Measurements from ENCODE around the gene XPO6.
A peak's percentile ranks its signal among the peaks of the same experiment; 100 is the strongest.

Gene XPO6, protein sequence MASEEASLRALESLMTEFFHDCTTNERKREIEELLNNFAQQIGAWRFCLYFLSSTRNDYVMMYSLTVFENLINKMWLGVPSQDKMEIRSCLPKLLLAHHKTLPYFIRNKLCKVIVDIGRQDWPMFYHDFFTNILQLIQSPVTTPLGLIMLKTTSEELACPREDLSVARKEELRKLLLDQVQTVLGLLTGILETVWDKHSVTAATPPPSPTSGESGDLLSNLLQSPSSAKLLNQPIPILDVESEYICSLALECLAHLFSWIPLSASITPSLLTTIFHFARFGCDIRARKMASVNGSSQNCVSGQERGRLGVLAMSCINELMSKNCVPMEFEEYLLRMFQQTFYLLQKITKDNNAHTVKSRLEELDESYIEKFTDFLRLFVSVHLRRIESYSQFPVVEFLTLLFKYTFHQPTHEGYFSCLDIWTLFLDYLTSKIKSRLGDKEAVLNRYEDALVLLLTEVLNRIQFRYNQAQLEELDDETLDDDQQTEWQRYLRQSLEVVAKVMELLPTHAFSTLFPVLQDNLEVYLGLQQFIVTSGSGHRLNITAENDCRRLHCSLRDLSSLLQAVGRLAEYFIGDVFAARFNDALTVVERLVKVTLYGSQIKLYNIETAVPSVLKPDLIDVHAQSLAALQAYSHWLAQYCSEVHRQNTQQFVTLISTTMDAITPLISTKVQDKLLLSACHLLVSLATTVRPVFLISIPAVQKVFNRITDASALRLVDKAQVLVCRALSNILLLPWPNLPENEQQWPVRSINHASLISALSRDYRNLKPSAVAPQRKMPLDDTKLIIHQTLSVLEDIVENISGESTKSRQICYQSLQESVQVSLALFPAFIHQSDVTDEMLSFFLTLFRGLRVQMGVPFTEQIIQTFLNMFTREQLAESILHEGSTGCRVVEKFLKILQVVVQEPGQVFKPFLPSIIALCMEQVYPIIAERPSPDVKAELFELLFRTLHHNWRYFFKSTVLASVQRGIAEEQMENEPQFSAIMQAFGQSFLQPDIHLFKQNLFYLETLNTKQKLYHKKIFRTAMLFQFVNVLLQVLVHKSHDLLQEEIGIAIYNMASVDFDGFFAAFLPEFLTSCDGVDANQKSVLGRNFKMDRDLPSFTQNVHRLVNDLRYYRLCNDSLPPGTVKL

DNA sequence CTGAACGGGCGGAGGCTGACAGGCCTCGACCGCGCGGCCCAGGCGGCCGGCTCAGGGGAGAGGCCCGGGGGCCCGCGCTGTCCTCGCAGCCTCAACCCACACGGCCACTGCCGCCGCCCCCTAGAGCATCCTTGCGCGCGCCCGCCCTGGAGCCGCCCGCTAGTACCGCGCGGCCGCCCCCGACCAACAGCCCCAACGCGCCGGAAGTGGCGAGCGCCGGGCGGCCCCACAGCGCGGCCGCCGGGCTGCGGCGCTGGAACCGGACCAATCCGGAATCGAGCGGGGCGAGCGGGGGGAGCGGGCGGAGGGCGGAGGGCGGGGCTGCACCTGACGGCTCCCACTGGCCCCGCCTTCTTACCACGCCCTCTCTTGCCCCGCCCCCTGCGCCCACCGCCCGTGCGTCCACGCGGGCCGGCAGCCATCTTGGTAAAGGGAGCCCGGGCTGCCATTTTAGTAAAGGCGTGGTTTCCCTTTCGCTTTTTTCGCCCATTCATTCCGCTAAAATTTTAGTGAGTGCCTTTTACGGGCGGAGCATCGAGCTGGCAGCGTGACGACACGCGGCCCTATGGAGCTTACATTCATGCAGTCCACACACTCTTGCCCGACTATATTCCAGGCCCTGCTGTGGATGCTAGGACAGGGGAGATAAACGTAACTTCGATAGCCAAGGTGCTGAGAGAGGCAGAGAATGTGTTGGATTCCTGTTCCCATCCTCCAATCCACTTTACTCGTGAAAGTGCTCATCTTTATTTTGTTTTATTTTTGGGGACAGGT, at the start of gene XPO6:
Gene XPO6 (minus strand): TSS at position 208 of the 774 bp plus-strand sequence. CDS start 597 bp downstream, outside the sequence.
- Histone ChIP-seq H3K9me3 (no peaks in the 10 kb centered on the region), H3K27me3 (no peaks in the 10 kb centered on the region), H3K4me3 (peak within 1 kb of the TSS; percentile 82), H3K27ac (peak within 1 kb of the TSS; percentile 86), H3K9ac (peak within 1 kb of the TSS; percentile 84), H3K36me3 (peaks cover 32% of the 10 kb centered on the region), H3K4me2 (peak within 1 kb of the TSS; percentile 90), H4K20me1 (peaks cover 42% of the 10 kb centered on the region), H3K4me1 (peaks cover 33% of the 10 kb centered on the region)
- TF ChIP-seq Cebpa-rat (IDR thresholded peaks at IDR 0.05) = no peak

GRCh38 chr16:28260193-28260592, 48.4 kb upstream of the XPO6 start:
- Histone ChIP-seq H3K36me3 (no peaks in the 10 kb centered on the region), H4K20me1 (no peaks in the 10 kb centered on the region), H3K9me3 (no peaks in the 10 kb centered on the region), H3K27me3 (no peaks in the 10 kb centered on the region), H3K4me3 (no peak overlapping the region), H3K4me2 (peak overlapping the region; percentile 69), H3K4me1 (peaks cover 58% of the 10 kb centered on the region), H3K27ac (no peak overlapping the region), H3K9ac (no peak overlapping the region)
- no peak for TF ChIP-seq Cebpa-rat (IDR thresholded peaks at IDR 0.05)

GRCh38 chr16:28259781-28260150, 48.0 kb upstream of the XPO6 start:
- Histone ChIP-seq H3K4me1 (peaks cover 57% of the 10 kb centered on the region), H4K20me1 (no peaks in the 10 kb centered on the region), H3K27ac (no peak overlapping the region), H3K9me3 (no peaks in the 10 kb centered on the region), H3K4me3 (no peak overlapping the region), H3K36me3 (no peaks in the 10 kb centered on the region), H3K4me2 (peak overlapping the region; percentile 69), H3K27me3 (no peaks in the 10 kb centered on the region), H3K9ac (no peak overlapping the region)
- TF ChIP-seq Cebpa-rat (IDR thresholded peaks at IDR 0.05) = no peak

DNA sequence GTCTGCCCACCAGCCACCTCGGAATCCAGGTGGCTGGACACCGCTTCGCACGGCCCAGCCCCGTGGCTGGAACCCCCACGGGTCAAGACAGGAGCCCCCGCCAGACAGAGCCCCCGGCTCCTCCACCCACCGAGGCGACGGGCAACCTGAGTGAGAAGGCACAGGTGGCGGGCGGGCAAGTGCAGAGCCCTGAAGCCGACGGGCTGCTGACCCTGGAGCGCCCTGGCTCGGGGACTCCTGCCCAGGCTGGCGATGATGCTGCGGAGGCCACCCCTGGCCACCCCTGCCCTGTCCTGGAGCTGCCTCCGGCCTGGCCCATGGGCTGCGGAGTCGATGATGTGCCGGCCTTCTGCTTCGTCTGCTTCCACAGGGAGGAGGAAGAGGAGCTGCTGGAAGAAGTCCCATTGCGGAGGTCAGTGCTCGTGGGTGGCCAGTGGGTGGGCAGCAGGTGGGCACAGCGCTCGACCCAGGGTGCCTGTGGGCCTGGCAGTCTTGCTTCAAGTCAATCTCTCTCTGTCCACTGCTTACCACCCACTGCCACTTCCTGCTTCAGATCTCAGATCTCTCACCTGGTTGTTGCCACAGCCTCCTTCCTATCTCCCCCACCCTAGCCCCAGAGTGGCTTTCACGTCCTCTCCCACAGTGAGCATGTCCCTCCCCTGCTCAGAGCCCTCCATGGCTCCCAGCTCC, 47.5 kb upstream of the XPO6 start:
- Histone ChIP-seq H3K27me3 (no peaks in the 10 kb centered on the region), H3K9ac (peak overlapping the region; percentile 34), H3K4me1 (peaks cover 54% of the 10 kb centered on the region), H3K36me3 (no peaks in the 10 kb centered on the region), H3K4me2 (peak overlapping the region; percentile 69), H3K9me3 (no peaks in the 10 kb centered on the region), H3K27ac (peak overlapping the region; percentile 44; the same call in 1 of the 2 replicates), H3K4me3 (no peak overlapping the region), H4K20me1 (no peaks in the 10 kb centered on the region)
- TF ChIP-seq Cebpa-rat (IDR thresholded peaks at IDR 0.05) = no peak

DNA sequence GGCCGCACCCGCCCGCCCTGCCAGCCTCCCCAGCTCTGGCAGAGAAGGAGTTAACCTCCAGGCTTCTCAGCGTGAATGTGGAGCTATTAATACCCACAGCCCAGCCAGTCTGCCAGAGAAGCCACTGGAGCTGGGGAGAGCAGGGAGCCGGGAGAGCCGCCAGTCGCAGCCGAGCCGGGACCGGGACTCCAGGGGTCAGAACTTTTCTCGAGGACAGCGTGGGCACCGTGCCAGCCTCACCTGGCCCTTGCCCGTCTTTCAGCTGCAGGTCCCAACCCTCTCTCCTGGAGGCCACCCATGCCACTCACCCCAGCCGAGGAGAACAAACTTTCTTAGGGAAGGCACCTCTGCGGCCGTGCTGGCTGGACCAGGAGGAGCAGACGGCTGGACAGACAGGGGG, 46.8 kb upstream of the XPO6 start:
- no peaks in the 10 kb centered on the region for H3K9me3 ChIP-seq
- peak overlapping the region; percentile 34 for H3K9ac ChIP-seq
- H4K20me1 ChIP-seq = no peaks in the 10 kb centered on the region
- no peak for TF ChIP-seq Cebpa-rat (IDR thresholded peaks at IDR 0.05)
- no peaks in the 10 kb centered on the region for H3K27me3 ChIP-seq
- H3K36me3 ChIP-seq = no peaks in the 10 kb centered on the region
- H3K4me3 ChIP-seq = no peak overlapping the region
- H3K4me2 ChIP-seq = peak overlapping the region; percentile 69
- peak overlapping the region; percentile 44; the same call in 1 of the 2 replicates for H3K27ac ChIP-seq
- peaks cover 49% of the 10 kb centered on the region for H3K4me1 ChIP-seq

- peaks cover 4% of the 10 kb centered on the region; the same call in 1 of the 2 replicates for H3K9me3 ChIP-seq
- no peak overlapping the region for H3K27ac ChIP-seq
- peaks cover 36% of the 10 kb centered on the region for H3K4me1 ChIP-seq
- no peaks in the 10 kb centered on the region for H3K27me3 ChIP-seq
- H3K4me3 ChIP-seq = no peak overlapping the region
- H4K20me1 ChIP-seq = no peaks in the 10 kb centered on the region
- no peaks in the 10 kb centered on the region for H3K36me3 ChIP-seq
- no peak for TF ChIP-seq Cebpa-rat (IDR thresholded peaks at IDR 0.05)
- H3K9ac ChIP-seq = no peak overlapping the region
- no peak overlapping the region for H3K4me2 ChIP-seq
Measured at GRCh38 chr16:28257256-28257655, 45.5 kb upstream of the XPO6 start.

GRCh38 chr16:28255838-28256237, 44.1 kb upstream of the XPO6 start:
- no peaks in the 10 kb centered on the region for H3K36me3 ChIP-seq
- TF ChIP-seq Cebpa-rat (IDR thresholded peaks at IDR 0.05) = no peak
- H4K20me1 ChIP-seq = no peaks in the 10 kb centered on the region
- peaks cover 26% of the 10 kb centered on the region for H3K4me1 ChIP-seq
- no peak overlapping the region for H3K27ac ChIP-seq
- peaks cover 4% of the 10 kb centered on the region; the same call in 1 of the 2 replicates for H3K9me3 ChIP-seq
- no peaks in the 10 kb centered on the region for H3K27me3 ChIP-seq
- H3K4me3 ChIP-seq = no peak overlapping the region
- H3K9ac ChIP-seq = no peak overlapping the region
- no peak overlapping the region for H3K4me2 ChIP-seq

DNA sequence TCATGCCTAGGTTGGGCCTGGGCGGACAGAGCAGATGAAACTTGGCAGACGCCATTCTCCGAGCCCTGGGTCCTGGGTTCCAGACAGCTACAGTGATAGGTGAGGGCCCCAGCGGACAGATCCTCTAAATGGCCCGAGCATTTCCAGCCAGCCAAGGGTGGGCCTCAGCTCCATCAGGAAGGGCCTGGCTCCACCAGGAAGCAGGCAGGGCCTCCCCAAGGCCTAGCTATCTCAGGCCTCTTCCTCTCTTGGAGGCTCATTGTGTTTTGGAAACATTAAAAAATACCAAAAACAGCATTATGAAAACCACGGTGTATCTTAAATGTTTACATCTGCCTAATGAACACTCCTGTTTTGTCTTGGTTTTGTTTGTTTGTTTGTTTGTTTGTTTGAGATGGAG, 42.4 kb upstream of the XPO6 start:
- Histone ChIP-seq H3K36me3 (no peaks in the 10 kb centered on the region), H3K9me3 (peaks cover 4% of the 10 kb centered on the region; the same call in 1 of the 2 replicates), H3K9ac (no peak overlapping the region), H3K4me2 (no peak overlapping the region), H3K4me1 (peaks cover 12% of the 10 kb centered on the region), H3K4me3 (no peak overlapping the region), H4K20me1 (no peaks in the 10 kb centered on the region), H3K27ac (no peak overlapping the region), H3K27me3 (no peaks in the 10 kb centered on the region)
- TF ChIP-seq Cebpa-rat (IDR thresholded peaks at IDR 0.05) = no peak

Data from BLaER1 (cell line).